ENCODE measurements around the gene ADORA2A.
"Not testable (repeated sequence)": the region's sequence is repeated elsewhere in the genome, so short reads cannot be mapped to it uniquely, and the experiment has no call there.

Gene ADORA2A

DNA sequence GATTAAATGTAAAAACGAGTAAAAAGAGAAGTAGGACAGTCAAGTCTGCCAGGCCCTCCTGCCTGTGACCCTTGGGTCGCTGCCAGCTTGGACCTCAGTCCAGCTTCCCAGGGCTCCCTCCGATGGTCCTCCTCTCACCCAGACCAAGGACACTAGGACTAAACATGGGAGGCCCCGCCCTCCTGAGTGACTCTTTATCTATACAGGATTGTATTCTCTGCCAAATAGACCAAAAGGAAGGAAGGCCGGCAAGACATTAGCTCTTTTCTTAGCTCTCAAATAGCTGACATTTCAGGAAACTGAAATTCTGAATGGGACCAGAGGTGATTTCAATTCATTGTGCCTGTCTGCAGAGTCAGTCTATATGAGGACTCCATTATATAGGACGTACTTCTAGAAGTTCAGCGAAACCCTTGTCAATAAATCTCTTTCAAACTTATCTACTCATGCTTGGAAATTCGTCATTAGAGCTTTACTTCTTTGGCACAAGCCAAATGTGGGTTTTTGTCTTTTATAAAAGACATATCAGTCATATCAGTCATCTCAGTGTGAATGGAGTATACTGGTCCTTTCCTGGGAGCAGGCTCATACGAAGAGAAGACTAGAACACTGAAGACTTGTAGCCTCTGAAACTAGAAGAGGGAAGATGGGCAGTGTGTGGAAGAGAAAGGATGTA, 28.5 kb downstream of the ADORA2A start:
- DNase-seq, result no peak

DNA sequence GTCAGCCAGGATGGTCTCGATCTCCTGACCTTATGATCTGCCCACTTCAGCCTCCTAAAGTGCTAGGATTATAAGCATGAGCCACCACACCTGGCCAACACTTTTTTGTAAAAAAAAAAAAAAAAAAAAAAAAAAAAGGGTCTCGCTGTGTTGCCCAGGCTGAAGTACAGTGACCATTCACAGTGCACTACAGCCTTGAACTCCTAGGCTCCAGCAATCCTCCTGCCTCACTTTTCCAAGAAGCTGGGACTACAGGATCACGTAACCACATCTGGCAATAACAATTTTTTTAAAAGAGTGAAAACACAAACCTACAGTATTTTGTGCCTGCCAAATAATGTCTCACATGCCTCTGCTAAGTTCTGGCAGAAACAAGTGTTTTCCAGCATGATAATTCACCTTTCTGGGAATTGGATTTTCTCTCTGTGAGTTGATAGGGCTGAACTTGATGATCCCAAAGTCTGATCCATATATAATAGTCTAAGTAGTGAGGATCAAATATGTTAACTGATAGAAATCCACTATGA, 30.6 kb downstream of the ADORA2A start:
- no peak for DNase-seq

DNA sequence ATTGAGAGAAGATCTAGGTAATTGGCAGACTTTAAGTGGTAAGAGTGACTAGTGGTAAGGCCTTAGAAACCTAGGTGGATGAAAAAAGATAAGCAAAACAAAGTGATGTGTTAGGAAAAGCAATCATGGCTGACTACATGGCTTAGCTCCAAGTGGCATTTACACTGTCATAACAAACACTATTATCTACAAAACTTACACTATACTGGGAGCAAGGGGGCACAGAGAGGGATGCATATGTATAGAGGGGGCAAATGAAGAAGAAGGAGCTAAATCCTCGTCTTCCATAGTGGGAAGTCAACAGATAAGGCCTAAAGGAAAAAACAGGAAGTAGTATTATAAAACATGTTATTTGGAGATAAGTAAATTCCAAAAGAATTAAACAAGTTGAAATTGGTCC, 32.5 kb downstream of the ADORA2A start:
- DNase-seq, result no peak

DNA sequence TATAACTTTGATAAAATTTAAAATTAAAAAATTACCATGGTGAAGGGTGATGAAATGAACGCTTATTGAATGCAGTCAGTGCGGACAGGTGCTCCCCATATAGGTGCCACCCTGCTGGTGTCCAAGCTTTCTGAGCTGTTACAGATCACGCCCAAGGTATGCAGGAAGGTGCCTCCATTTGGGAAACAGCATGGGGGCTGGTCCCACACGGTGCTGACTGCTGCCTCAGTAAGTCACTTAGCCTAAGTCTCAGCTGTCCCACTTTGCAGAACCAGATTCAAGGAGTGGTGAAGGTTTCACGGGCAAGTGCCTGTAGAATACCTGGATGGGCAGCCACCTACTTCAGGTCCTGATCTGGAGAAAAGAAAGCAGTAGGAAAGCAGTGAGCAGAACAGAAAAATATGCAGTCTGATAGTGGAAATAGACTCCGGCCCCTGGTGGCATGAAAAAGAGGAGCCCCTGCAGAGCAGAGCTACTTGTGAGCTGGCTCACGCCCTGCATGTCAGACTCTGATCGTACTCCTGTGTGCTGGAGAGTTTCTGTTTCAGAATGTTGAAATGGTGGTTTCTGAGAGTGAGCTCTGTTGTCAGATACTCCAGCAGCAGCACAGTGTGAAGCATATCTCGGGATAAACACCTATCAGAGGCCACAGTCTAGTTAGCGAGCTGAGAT, 33.2 kb downstream of the ADORA2A start:
- DNase-seq, result no peak

- no peak for DNase-seq
These were observed 35.8 kb downstream of the ADORA2A start for GRCh38 chr22:24463071-24463760.

DNA sequence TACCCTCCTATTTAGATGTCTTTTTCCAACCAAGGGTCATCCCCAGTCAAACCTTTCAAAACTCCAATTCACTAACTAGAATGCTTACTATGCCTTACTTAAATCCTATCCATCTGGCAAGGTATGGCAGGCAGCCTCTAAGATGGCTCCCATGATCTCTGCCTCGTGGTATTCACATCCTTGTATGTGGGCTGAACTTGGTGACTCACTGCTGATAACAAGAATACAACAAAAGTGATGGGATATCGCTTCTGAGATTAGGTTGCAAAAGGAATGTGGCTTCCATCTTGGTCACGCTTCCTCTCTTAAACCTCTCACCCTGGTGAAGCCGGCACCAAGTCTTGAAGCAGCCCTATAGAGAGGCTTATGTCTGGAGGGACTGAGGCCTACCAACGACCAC, 38.2 kb downstream of the ADORA2A start:
- no peak for DNase-seq

DNA sequence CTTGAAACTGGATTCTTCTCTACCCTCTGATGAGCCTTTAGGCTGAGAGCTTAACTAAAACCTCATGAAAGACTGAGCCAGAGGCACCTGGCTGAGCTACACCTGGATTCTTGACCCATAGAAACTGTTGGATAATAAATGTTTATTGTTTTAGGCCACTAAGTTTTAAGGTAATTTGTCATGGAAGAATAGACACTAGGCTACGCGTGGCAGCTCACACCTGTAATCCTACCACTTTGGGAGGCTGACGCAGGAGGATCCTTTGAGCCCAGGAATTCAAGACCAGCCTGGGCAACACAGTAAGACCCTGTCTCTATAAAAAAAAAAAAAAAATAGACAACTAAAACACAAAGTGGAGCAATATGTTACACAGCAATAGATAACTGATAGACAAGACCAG, 38.6 kb downstream of the ADORA2A start:
- DNase-seq, result no peak

DNA sequence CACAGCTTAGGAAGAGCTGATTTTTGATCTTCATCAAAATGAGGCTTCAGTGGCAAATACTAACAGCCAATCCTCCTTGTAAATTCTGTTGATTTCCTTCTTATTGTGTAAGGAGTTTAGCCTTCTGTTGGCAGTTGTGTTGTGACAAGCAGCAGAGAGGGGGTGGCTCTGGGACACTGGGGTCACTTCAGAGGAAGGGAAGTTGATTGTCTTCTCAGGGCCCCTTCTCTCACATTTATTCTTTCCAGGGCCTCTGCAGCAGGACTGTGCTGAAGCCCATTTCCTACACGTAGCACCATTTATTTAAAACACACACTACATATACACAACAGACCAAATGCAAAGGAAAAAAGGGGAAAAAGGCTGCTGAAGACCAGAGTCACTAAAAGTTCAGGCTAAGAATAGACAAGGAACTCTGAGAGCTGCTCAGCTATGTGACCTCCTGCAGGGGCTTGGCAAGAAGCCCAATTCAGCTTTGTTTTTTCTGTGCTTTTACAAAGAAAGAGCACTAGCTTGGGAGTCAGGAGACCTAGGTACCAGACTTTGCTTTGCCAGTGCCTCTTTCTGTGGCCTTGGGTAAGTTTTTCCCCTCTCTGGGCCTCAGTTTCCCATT, 39.4 kb downstream of the ADORA2A start:
- DNase-seq, result no peak

- no peak for DNase-seq
These were observed 39.9 kb downstream of the ADORA2A start for GRCh38 chr22:24467340-24467739.

- DNase-seq, result no peak
These were observed 44.2 kb downstream of the ADORA2A start for GRCh38 chr22:24471570-24471969.

DNA sequence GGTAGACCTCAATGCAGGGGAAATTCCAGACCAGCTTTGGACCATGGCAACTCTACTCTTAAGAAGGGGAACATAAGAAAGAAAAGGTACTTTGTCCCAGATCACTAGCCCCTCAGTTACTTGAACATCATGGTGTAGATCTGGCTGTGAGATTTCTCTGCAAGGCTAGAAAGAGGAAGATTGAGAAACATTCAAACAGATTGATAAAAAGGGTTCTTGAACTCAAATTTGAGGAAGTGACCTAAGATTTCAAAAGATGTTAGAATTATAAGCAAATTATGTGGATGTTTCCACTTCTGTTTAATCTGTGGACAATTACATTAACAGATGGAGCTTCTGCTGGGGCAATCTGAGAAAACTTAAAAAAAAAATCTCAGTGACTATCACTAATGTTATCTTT, 45.9 kb downstream of the ADORA2A start:
- no peak for DNase-seq

- DNase-seq, result no peak
These were observed 46.8 kb downstream of the ADORA2A start for GRCh38 chr22:24474221-24474620.

DNA sequence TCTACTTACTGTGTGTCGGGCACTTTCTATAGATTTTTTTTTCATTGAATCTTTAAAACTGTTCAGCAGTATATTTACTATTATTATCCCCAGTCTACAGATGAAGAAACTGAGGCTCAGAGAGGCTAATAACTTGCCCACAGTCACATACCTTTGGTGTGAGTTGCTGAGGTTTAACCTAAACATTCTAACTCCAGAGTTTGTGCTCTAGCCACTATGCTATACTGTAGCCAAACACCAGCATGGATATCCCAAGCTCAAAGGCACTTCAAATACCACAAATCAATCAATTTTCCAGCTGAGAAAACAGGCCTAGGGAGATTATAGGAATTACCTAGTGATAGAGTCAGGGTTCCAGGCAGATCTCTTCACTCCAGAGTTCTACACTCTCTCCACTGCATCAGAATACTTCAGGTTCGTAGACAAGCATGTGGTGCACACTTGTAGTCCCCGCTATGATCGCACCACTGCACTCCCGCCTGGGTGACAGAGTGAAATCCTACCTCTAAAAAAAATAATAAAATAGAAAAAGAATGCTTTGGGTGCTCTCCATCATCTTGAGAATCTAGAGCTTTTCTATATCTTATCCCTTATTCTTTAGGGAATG, 47.4 kb downstream of the ADORA2A start:
- DNase-seq, result no peak

GRCh38 chr22:24481641-24482040, 54.2 kb downstream of the ADORA2A start:
- DNase-seq, result no peak

DNA sequence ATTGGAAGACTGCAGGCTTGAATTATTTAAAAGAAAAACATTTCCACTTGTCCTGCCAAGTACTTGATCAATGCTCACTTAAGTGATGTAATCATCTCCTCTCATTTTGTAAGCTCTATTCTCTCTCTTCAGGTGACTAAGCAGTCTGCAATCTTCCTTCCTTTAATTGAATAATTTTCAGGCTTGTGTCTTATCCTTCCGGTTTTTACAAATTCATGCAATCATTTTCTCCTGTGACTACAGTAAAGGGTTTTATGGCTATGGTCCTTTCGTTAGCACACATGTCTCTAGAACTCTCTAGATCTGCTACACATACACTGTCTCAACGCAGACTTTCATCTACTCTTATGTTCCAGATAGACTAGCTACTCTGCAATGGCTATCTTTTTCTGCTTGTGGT, 55.2 kb downstream of the ADORA2A start:
- DNase-seq, result peak; percentile 44

DNA sequence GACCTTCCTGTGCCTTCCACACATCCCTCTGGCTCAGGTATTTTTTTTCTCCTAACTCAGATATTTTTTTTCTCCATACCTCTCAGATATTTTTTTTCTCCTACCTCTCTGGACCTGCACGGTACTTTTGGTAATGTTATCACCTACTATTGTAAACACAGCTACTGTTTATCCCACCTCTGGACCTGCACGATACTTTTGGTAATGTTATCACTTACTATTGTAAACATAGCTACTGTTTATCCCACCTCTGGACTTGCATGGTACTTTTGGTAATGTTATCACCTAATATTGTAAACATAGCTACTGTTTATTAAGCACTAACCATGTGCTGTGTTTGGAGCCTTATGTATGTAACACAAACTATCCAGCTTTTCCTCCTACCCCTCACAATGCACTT, 55.6 kb downstream of the ADORA2A start:
- peak; percentile 49 for DNase-seq

GRCh38 chr22:24483976-24484545, 56.7 kb downstream of the ADORA2A start:
- DNase-seq, result no peak

- no peak for DNase-seq
These were observed 57.8 kb downstream of the ADORA2A start for GRCh38 chr22:24485170-24485569.

GRCh38 chr22:24485608-24486007, 58.2 kb downstream of the ADORA2A start:
- DNase-seq, result no peak

DNA sequence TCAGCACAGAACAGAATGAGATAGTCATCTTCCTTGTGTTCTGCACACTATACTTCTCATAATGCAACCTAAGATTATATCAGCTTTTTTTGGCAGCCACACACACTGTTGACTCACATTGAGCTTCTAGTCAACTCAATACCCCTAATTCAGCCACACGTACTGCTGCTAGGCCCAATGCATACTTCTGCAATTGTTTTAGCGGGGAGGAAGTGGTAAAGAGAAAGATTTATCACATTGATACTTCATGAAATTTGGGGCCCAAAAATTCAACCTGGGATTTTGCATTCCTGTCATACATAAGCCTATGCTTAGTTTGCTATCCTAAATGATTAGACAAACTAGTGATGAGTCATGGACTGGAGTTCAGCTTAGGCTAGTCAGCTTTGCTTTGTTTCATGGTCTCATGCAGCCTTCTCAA, 59.1 kb downstream of the ADORA2A start:
- no peak for DNase-seq

- DNase-seq, result no peak
These were observed 61.6 kb downstream of the ADORA2A start for GRCh38 chr22:24489011-24489410.

DNA sequence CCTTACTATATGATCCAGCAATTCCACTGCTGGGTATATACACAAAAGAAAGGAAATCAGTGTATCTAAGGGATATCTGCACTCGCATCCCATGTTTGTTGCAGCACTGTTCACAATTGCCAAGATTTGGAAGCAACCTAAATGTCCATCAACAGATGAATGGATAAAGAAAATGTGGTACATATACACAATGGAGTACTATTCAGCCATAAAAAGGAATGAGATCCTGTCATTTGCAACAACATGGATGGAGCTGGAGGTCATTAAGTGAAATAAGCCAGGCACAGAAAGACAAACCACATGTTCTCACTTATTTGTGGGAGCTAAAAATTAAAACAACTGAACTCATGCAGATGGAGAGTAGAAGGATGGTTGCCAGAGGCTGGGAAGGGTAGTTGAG, 62.0 kb downstream of the ADORA2A start:
- DNase-seq, result not testable (repeated sequence)
